GM19468 (cell line): ENCODE results near the gene RABEP2.
"Not testable (repeated sequence)": the region's sequence is repeated elsewhere in the genome, so short reads cannot be mapped to it uniquely, and the experiment has no call there.

Experiments used
- ATAC-seq: cut with Tn5 transposase; IDR thresholded peaks from one replicate; pipeline ENCODE4 v1.9.1; 2021; ENCODE audit warnings: mild to moderate bottlenecking, moderate library complexity, moderate number of reproducible peaks; ENCODE audit not compliant: unreplicated experiment; ENCODE audit errors: extremely low read depth

RABEP2 gene

DNA sequence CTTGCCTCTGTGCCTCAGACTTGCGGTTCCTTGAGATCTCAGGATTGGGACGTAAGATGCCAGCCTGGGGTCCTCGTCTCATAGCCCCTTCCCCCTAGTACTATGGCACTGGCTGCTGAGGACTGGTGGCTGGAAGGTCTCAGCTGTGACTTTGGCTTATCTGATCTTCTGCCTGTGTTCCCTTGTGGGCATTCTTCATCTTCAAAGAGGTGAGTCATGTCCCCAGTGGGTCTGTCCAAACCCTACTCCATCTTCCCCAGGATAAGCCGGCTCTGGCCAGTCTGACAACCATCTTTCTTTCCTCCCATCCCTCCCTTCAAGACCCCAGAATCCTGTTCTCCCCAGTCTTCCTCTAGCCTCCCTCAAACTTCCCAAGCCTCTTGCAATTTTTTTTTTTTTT, 10.3 kb upstream of the RABEP2 start:
- no peak for ATAC-seq

DNA sequence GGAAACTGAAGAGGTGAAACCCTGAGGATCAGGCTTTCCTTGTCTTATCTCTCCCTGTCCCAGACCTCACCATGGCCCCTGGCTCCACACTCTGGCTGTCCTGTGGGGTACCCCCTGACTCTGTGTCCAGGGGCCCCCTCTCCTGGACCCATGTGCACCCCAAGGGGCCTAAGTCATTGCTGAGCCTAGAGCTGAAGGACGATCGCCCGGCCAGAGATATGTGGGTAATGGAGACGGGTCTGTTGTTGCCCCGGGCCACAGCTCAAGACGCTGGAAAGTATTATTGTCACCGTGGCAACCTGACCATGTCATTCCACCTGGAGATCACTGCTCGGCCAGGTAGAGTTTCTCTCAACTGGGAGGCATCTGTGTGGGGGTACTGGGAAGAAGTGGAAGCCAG, 8.1 kb upstream of the RABEP2 start:
- ATAC-seq, result no peak

GRCh38 chr16:28932339-28933141, 7.5 kb upstream of the RABEP2 start:
- ATAC-seq, result no peak

DNA sequence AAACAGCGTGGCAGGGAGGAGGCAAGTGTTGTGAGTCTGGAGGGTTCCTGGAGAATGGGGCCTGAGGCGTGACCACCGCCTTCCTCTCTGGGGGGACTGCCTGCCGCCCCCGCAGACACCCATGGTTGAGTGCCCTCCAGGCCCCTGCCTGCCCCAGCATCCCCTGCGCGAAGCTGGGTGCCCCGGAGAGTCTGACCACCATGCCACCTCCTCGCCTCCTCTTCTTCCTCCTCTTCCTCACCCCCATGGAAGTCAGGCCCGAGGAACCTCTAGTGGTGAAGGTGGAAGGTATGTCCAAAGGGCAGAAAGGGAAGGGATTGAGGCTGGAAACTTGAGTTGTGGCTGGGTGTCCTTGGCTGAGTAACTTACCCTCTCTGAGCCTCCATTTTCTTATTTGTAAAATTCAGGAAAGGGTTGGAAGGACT, 6.8 kb upstream of the RABEP2 start, which contains the start of gene CD19:
TSS of gene CD19 (plus strand) at position 171 of the 425 bp plus-strand sequence. CDS start at position 201, 30 bp downstream.
- ATAC-seq, result no peak

DNA sequence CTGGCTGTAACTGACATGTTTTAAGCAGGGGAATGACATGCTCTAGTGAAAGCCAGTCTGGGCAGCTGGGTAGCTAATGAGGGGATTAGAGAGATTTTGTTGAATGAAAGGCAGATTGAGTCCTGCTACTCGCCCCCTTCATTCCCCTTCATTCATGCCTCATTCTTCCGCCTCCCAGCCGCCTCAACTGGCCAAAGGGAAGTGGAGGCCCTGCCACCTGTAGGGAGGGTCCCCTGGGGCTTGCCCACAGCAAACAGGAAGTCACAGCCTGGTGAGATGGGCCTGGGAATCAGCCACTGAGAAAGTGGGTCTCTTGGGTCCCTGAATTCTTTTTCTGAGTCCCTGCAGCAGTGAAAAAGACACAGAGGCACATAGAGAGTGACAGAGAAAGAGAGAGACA, 5.6 kb upstream of the RABEP2 start:
- ATAC-seq, result no peak

DNA sequence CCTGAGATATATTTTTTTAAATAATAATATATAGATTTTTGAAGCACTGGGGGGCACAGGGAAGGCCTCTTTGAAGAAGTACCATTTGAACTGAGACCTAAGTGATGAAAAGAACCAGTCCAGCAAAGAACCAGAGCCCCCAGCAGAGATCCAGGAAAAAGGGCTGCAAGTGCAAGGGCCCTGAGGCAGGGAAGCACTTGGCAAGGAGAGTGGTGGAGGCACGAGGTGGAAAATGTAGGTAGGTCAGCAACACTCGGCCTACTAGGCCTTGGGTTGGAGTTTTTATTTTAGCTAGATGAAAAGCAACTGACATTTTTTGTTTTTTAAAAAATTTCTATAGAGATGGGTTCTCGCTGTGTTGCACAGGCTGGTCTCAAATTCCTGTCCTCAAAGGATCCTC, 5.2 kb upstream of the RABEP2 start:
- no peak for ATAC-seq

GRCh38 chr16:28927815-28928214, 2.8 kb upstream of the RABEP2 start:
- ATAC-seq, result no peak

- ATAC-seq, result not testable (repeated sequence)
Measured at GRCh38 chr16:28926284-28926683, 1.2 kb upstream of the RABEP2 start.

DNA sequence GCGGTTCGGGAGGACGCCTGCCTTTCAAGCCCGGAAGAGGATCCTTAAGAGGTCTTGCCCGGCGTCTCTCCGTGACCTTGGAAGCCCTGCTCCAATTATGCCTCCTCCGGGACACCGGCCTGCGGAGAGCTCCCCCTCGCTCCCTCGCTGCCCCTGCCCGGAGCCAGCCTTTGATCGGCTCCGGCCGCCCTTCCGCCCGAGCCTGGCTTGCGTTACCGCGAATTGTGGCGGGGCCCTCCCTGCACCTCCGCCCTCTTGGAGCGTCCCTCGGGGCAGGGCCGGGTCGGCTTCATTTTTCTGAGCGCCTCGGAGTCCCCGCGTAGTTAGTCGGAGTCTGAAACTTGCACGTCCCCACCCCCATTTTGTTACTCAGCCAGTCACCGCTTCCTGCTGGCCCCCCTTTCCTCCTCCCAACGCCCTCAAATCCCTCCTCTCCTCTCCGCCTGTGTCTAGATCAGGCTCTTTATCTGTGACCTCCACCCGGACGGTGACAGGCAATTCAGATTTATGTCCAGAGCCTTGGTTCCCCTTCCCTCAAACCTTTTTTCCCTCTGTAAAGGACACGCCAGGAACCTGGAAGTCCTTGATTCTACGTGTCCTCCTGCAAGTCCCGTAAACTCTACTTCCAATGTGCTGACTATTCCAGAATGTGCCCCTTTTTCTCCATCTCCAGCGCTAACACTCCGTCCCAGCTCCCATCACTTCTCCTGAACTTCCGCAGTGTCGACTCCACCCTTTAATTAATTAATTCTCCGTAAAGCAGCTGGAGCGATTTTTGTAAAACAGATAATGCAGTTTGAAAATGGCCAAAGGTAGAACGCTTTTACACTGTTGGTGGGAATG, 569 bp upstream of the RABEP2 start:
- no peak for ATAC-seq

GRCh38 chr16:28924399-28924761, 658 bp downstream of the RABEP2 start:
- no peak for ATAC-seq

- peak; percentile 56 for ATAC-seq
Measured at GRCh38 chr16:28923652-28924398, 1.2 kb downstream of the RABEP2 start.

DNA sequence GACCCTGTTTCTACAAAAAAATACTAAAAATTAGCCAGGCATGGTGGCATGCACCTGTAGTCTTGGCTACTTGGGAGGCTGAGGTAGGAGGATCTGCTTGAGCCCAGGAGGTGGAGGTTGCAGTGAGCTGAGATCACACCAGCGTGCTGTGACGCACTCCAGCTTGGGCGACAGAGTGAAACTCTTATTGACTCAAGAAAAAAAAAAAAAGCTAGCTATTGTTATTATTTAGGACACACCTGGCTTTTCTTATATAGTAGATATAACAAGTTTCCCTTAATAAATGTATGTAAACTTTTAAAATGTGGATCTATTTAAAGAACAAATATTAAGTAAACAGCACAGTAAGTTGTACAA, 1.8 kb downstream of the RABEP2 start:
- no peak for ATAC-seq

GRCh38 chr16:28918698-28919097, 6.3 kb downstream of the RABEP2 start:
- no peak for ATAC-seq

DNA sequence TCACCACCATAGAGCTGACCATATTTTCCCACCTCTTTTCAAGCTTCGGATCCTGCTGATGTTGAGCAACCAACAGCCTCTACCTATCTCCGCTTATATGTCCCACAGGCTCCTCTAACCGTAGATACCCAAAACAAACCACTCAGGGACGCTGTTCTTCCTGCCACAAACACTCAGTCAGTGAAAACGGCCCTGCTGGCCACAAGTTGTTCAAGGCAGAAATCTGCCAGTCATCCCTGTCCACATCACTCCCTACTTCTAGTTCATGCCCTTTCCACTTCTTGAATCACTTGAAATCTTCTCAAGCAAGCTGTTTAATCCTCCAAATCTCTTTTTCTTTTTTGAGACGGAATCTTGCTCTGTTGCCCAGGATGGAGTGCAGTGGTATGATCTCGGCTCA, 7.9 kb downstream of the RABEP2 start:
- no peak for ATAC-seq

GRCh38 chr16:28915181-28915580, 9.9 kb downstream of the RABEP2 start:
- ATAC-seq, result no peak

GRCh38 chr16:28913946-28914724, 10.9 kb downstream of the RABEP2 start:
- no peak for ATAC-seq

DNA sequence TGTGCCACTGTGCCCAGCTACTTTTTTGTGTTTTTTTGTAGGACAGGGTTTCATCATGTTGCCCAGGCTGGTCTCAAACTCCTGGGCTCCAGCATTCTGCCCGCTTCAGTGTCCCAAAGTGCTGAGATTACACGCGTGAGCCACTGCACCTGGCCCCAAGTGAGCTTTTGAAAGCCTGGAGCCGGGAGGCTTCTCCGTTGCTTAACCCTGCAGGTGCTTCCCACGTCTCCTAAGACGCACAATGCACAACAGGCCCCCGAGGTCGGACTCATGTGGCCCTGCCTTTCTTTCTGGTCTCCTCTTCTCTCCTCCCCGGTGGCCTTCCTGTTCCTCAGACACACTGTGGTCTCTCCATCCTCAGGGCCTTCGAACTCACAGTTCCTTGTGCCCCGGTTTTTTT, 12.5 kb downstream of the RABEP2 start:
- no peak for ATAC-seq

- no peak for ATAC-seq
Measured at GRCh38 chr16:28910086-28911031, 14.7 kb downstream of the RABEP2 start.

- no peak for ATAC-seq
Measured at GRCh38 chr16:28905800-28906372, 19.2 kb downstream of the RABEP2 start.
